K562 (cell line): ENCODE results near the gene SRP72. TPM values are rescaled to one million over a fixed set of nuclear protein-coding genes. Genes with fewer than 3 reads are reported as not detected.
A peak's percentile ranks its signal among the peaks of the same experiment; 100 is the strongest.

Experiments used
- ATF3 ChIP-seq, 2 experiments: fragments of 450-650 bp in 1 of 2; sonication (generic) in 1 of 2; formaldehyde crosslinking in 1 of 2; IDR thresholded peaks in 1 of 2; conservative IDR thresholded peaks in 1 of 2; 2 replicates each; pipeline versions ENCODE4 v1.6.1 to v1.8.1; 2016 to 2023; ENCODE audit warnings: mild to moderate bottlenecking in 2 of 2, moderate library complexity in 2 of 2, inconsistent platforms in 1 of 2, missing genetic modification reagents in 1 of 2
- BRF2 ChIP-seq: IDR thresholded peaks from 3 replicates; pipeline ENCODE4 v1.6.1; 2011; ENCODE audit warnings: borderline replicate concordance, mild to moderate bottlenecking; ENCODE audit not compliant: insufficient read length, insufficient read depth
- CREB1 ChIP-seq, 2 experiments: sonication (generic) in 1 of 2; formaldehyde crosslinking in 1 of 2; IDR thresholded peaks; 2 replicates each; pipeline versions ENCODE4 v1.6.1 to v1.8.0; 2012 to 2022; ENCODE audit warnings: inconsistent platforms in 1 of 2, mild to moderate bottlenecking in 1 of 2, missing genetic modification reagents in 1 of 2, moderate library complexity in 1 of 2
- KLF1 ChIP-seq: fragments of 450-650 bp; IDR thresholded peaks from 2 replicates; pipeline ENCODE4 v1.6.1; 2016; ENCODE audit warnings: missing genetic modification characterization, missing compliant biosample characterization
- MYNN ChIP-seq, 2 experiments: sonication (generic); formaldehyde crosslinking in 1 of 2; IDR thresholded peaks; 2 replicates each; pipeline versions ENCODE4 v1.5.0 to v1.6.1; 2016 to 2020; ENCODE audit warnings: antibody characterized with exemption in 1 of 2, missing genetic modification reagents in 1 of 2
- NONO ChIP-seq, 2 experiments: fragments of 200-400 bp in 1 of 2; fragments of 450-650 bp in 1 of 2; formaldehyde crosslinking in 1 of 2; IDR thresholded peaks; 2 replicates each; pipeline ENCODE4 v1.6.1; 2017; ENCODE audit warnings: low read depth in 2 of 2, mild to moderate bottlenecking in 2 of 2, moderate library complexity in 2 of 2, low read length in 1 of 2
- PCBP1 ChIP-seq: fragments of 200-400 bp; formaldehyde crosslinking; IDR thresholded peaks from 2 replicates; pipeline ENCODE4 v1.6.1; 2018; ENCODE audit warnings: mild to moderate bottlenecking, low read depth, low read length; ENCODE audit not compliant: poor library complexity, severe bottlenecking
- PHF20 ChIP-seq: fragments of 450-650 bp; IDR thresholded peaks from 2 replicates; pipeline ENCODE4 v1.6.1; 2018; ENCODE audit not compliant: partially characterized antibody
- ZBTB17 ChIP-seq: fragments of 450-650 bp; formaldehyde crosslinking; IDR thresholded peaks from 2 replicates; pipeline ENCODE4 v1.4.0; 2020; ENCODE audit warnings: mild to moderate bottlenecking
- ZFPM2 ChIP-seq: fragments of 250-450 bp; sonication (Bioruptor Pico); IDR thresholded peaks from 2 replicates; pipeline ENCODE4 v1.5.1; 2022; ENCODE audit warnings: mild to moderate bottlenecking
- ZNF212 ChIP-seq: fragments of 450-650 bp; formaldehyde crosslinking; IDR thresholded peaks from 2 replicates; pipeline ENCODE4 v1.4.0; 2020; ENCODE audit warnings: mild to moderate bottlenecking
- ZNF318 ChIP-seq, 2 experiments: fragments of 450-650 bp; IDR thresholded peaks; 2 replicates each; pipeline ENCODE4 v1.6.1; 2016; ENCODE audit warnings: mild to moderate bottlenecking in 2 of 2, borderline replicate concordance in 1 of 2, low read depth in 1 of 2, moderate library complexity in 1 of 2
- ZNF780A ChIP-seq: fragments of 250-450 bp; sonication (Bioruptor Pico); IDR thresholded peaks from 2 replicates; pipeline ENCODE4 v1.5.0; 2021; ENCODE audit warnings: mild to moderate bottlenecking
- polyA plus RNA-seq, 8 experiments: library from polyadenylated mRNA; depleted of rRNA in 4 of 8; stranded (reverse) in 5 of 8; unstranded in 3 of 8; fragments of >200 nt; fragmentation: Nextera tagmentation in 2 of 8; fragmentation: Illumina TruSeq in 1 of 8; extraction: Ambion mirVana in 2 of 8; extraction: Trizol in 1 of 8; gene quantifications; 2 replicates each; pipeline versions ENCODE4 v1.2.1 to v1.2.3, GENCODE V29; 2011 to 2014; ENCODE audit warnings: inconsistent platforms in 1 of 8, missing spikeins in 1 of 8
- total RNA-seq, 7 experiments: library from RNA; depleted of rRNA in 6 of 7; stranded (reverse); fragments of >200 nt in 6 of 7; fragmentation: Illumina TruSeq in 2 of 7; extraction: Trizol in 2 of 7; gene quantifications; 2 replicates each; pipeline versions ENCODE4 v1.2.1 to v1.2.3, GENCODE V29; 2011 to 2021; ENCODE audit warnings: low replicate concordance in 1 of 7
- TF ChIP-seq, protein P1 (sequence below): sonication (generic); formaldehyde crosslinking; IDR thresholded peaks from 2 replicates; pipeline ENCODE4 v1.5.0; 2020; ENCODE audit warnings: missing genetic modification reagents

Gene SRP72
- total and polyA plus RNA-seq, 9 of the 15 experiments (the other 6 are each of a cell fraction or from before 2014, with no cell fraction given), result 124 to 341 (median 202) TPM

- TF ChIP-seq ATF3 (IDR thresholded peaks at IDR 0.05), result no peak
- TF ChIP-seq ATF3 (CRISPR knock-in tag; conservative IDR thresholded peaks at IDR 0.05), result no peak; the same call in 1 of the 2 replicates
- peak in 1 of 2 experiments; percentile 97; a peak in 2 of 4 replicates for TF ChIP-seq NONO (IDR thresholded peaks at IDR 0.05; ENCODE audit: low read depth in 2 of 2, low read length in 1 of 2)
- TF ChIP-seq KLF1 (tag), result no peak
- TF ChIP-seq ZBTB17 (CRISPR knock-in tag), result 0 out of 2 replicates have a peak, but pooled peaks have one; percentile 37
- TF ChIP-seq ZNF212 (CRISPR knock-in tag), result no peak
- no peak for TF ChIP-seq PCBP1
- TF ChIP-seq ZFPM2 (CRISPR knock-in tag), result no peak
- no peak for TF ChIP-seq BRF2
- TF ChIP-seq, protein P1, sequence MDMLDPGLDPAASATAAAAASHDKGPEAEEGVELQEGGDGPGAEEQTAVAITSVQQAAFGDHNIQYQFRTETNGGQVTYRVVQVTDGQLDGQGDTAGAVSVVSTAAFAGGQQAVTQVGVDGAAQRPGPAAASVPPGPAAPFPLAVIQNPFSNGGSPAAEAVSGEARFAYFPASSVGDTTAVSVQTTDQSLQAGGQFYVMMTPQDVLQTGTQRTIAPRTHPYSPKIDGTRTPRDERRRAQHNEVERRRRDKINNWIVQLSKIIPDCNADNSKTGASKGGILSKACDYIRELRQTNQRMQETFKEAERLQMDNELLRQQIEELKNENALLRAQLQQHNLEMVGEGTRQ (CRISPR knock-in tag), result no peak; the same call in 1 of the 2 replicates
- TF ChIP-seq CREB1 (IDR thresholded peaks at IDR 0.05), result no peak; the same call in 1 of the 2 replicates
- peak; percentile 73 for TF ChIP-seq CREB1 (CRISPR knock-in tag; IDR thresholded peaks at IDR 0.05)
- TF ChIP-seq MYNN (IDR thresholded peaks at IDR 0.05), result no peak
- TF ChIP-seq MYNN (CRISPR knock-in tag; IDR thresholded peaks at IDR 0.05), result no peak
- TF ChIP-seq PHF20, result no peak
- no peak for TF ChIP-seq ZNF780A (CRISPR knock-in tag)
- TF ChIP-seq ZNF318 (IDR thresholded peaks at IDR 0.05; ENCODE audit: borderline replicate concordance in 1 of 2, low read depth in 1 of 2), result no peak
Observed at GRCh38 chr4:56435140-56435926, 32.1 kb upstream of the SRP72 start, which contains the start of gene PPAT (continued).
